ENCODE results near the gene PSMB3. TPM values are rescaled to one million over a fixed set of nuclear protein-coding genes. Genes with fewer than 3 reads are reported as not detected.
A peak's percentile ranks its signal among the peaks of the same experiment; 100 is the strongest.

PSMB3 gene
- total and polyA plus RNA-seq, 9 of the 15 experiments (the other 6 are each of a cell fraction or from before 2014, with no cell fraction given), result 460 to 2,775 (median 574) TPM

- ATAC-seq, result no peak
- POLR2A ChIA-PET, result interaction anchor here (0.7 kb wide), 1 partner anchor 168 kb away, joined by 3 read pairs; no protein-coding TSS in a partner anchor
- peaks cover 61% of the 10 kb centered on the region; the same call in 2 of the 3 replicates for H3K36me3 ChIP-seq (ENCODE audit: control insufficient read depth, insufficient read depth, low read length)
- 69% methylated on average over 5 of the region's 9 CpGs for WGBS (ENCODE audit: insufficient coverage, low coverage, missing lambda C conversion rate)
- H3K9me3 ChIP-seq (replicated peaks; ENCODE audit: control insufficient read depth, insufficient read depth, low read depth, low read length), result no peaks in the 10 kb centered on the region
- no peak overlapping the region for H2AFZ ChIP-seq (ENCODE audit: low read depth, low read length)
- in situ Hi-C loops (cut with MboI) (loop anchor here (5.0 kb wide), 1 partner anchor 56 kb away; no protein-coding TSS in a partner anchor), intact Hi-C loops (cut with micrococcal nuclease) (no loop called here)
- H3K4me2 ChIP-seq (ENCODE audit: insufficient read depth, low read length), result no peak overlapping the region
- H4K20me1 ChIP-seq (replicated peaks; ENCODE audit: control insufficient read depth, insufficient read depth, low read length), result 0 out of 2 replicates have a peak, but pooled peaks cover 3% of the 10 kb centered on the region
- peaks cover 24% of the 10 kb centered on the region for H3K79me2 ChIP-seq (ENCODE audit: control insufficient read depth, insufficient read depth, low read length)
- no peak overlapping the region for H3K27ac ChIP-seq (ENCODE audit: extremely low read depth, low read depth, low read length)
- FAIRE-seq, result no peak
- H3K4me1 ChIP-seq (replicated peaks in 1 of 2; ENCODE audit: control insufficient read depth in 2 of 2, insufficient read depth in 2 of 2, low read length in 2 of 2), result peaks cover 35 to 68% of the 10 kb centered on the region in 2 experiments
- no peak overlapping the region for H3K4me3 ChIP-seq
- BruUV-seq (replicated peaks), result no TSS peak
- H3K9ac ChIP-seq (ENCODE audit: insufficient read depth in 1 of 2, low read depth in 2 of 2, low read length in 2 of 2), result peak overlapping the region in 1 of 2 experiments; percentile 80; a peak in 2 of 4 replicates
- peaks cover 3% of the 10 kb centered on the region for H3K9me1 ChIP-seq (ENCODE audit: control insufficient read depth, insufficient read depth, low read length)
- CTCF ChIA-PET (ENCODE audit: low intra/inter-chr PET ratio), result interaction anchor here (0.8 to 1.1 kb wide), 2 partner anchors 57 to 60 kb away, joined by 3 to 5 read pairs; no protein-coding TSS in a partner anchor
- no peak for DNase-seq (ENCODE audit: extremely low read depth in 1 of 4, low spot score in 3 of 4)
- no peaks in the 10 kb centered on the region for H3K27me3 ChIP-seq (ENCODE audit: control insufficient read depth in 2 of 2, insufficient read depth in 2 of 2, low read length in 2 of 2)
- TF ChIP-seq MXD1 (CRISPR knock-in tag; IDR thresholded peaks at IDR 0.05; ENCODE audit: borderline replicate concordance, poor library complexity, severe bottlenecking) (no peak), ETV6 (IDR thresholded peaks at IDR 0.05; ENCODE audit: borderline replicate concordance in 1 of 2, low read depth in 2 of 2, low read length in 1 of 2) (no peak), ETV6 (CRISPR knock-in tag; IDR thresholded peaks at IDR 0.05; ENCODE audit: borderline replicate concordance) (no peak), FOXO4 (CRISPR knock-in tag; IDR thresholded peaks at IDR 0.05) (no peak), RBFOX2 (IDR thresholded peaks at IDR 0.05; ENCODE audit: low read depth, low read length) (peak; percentile 11; the same call in 1 of the 2 replicates), ZBTB43 (CRISPR knock-in tag; IDR thresholded peaks at IDR 0.05) (no peak), MLLT1 (IDR thresholded peaks at IDR 0.05) (no peak), IRF9 (tag; IDR thresholded peaks at IDR 0.05) (no peak), POLR2G (IDR thresholded peaks at IDR 0.05; ENCODE audit: low read depth, low read length) (peak; percentile 57; the same call in 1 of the 2 replicates), SRSF1 (IDR thresholded peaks at IDR 0.05; ENCODE audit: low read depth, low read length) (no peak), ZBTB5 (IDR thresholded peaks at IDR 0.05) (no peak), NCOA6 (IDR thresholded peaks at IDR 0.05) (no peak)
Measured at GRCh38 chr17:38733282-38733981, 19.1 kb upstream of the PSMB3 start.

Measured in K562 (cell line).